ENCODE data around the gene KRT15.

Gene KRT15

DNA sequence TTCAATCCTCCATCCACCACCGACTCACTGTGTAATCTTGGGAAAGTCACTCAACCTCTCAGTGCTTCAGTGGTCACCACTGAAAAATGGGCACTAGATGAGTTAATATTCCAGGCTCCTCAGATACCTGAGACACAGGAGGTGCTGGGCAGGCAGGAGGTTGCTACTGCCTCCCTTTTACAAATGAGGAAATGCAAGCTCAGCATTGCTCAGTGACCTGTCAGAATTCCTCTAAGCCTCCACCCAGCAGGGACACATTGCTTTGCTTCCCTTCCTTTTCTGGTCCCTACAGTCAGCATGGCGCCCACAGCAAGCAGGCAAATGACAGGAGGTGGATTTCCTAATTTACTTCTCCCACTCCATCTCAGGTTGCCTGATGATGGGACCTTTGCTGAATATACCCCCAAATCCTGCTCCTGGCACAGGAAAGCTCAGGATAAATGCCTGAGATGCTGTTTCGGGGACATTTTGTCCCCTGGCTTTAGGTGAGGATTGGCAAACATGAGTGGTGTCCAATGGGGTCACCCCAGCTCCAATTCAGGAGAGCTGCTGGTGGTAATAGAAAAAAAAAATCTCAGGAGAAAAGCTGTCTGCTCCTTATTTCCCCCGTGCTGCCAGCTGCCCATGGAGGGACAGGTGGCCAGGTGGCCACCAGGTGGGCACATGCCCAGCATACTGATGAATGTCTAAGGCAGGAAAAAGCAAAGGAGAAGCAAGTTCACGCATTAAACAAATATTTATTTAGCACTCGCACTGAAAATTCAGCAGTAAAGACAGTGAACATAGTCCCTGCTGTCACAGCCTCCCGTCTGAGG, 8.2 kb downstream of the KRT15 start:
- TF ChIP-seq CTCF (IDR thresholded peaks at IDR 0.05; ENCODE audit: unreplicated experiment in 3 of 3) = no peak
- Mint-ChIP-seq H3K27ac (no peak overlapping the region), H3K4me3 (no peak overlapping the region), H3K9me3 (no peaks in the 10 kb centered on the region), H3K4me1 (no peaks in the 10 kb centered on the region), H3K27me3 (ENCODE audit: low read depth) (peaks cover 36% of the 10 kb centered on the region), H3K36me3 (ENCODE audit: low read depth) (no peaks in the 10 kb centered on the region)

DNA sequence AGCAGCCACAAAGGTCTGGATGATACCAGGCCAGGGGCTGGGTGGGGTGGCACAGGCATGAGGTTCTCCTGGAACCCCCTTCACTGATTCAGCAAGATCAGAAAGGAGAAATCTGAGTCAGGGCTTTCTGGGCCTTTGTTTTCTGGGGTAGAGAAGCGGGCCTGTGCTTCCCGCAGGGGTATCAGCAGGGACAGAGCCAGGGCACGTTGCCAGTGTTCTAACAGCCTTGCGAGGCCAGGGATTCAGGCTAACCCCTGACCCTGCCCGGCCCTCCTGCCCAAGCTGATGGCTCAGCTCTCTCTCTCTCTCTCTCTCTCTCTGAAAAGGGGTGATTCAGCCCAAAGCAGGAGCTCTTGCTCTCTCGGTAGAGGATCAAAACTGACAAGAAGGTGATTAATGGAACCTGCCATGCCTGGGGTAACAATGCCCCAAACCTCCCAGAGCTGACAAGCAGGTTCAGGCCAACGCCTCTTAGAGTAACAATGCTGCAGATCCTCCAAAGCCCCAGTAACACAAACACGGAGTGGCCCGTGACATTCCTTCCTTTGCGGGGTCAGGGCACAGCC, 11.3 kb downstream of the KRT15 start:
- H3K9me3 Mint-ChIP-seq = no peaks in the 10 kb centered on the region
- peaks cover 37% of the 10 kb centered on the region for H3K27me3 Mint-ChIP-seq (ENCODE audit: low read depth)
- no peak overlapping the region for H3K4me3 Mint-ChIP-seq
- no peak overlapping the region for H3K27ac Mint-ChIP-seq
- no peaks in the 10 kb centered on the region for H3K36me3 Mint-ChIP-seq (ENCODE audit: low read depth)
- H3K4me1 Mint-ChIP-seq = peaks cover 16% of the 10 kb centered on the region
- no peak for TF ChIP-seq CTCF (IDR thresholded peaks at IDR 0.05; ENCODE audit: unreplicated experiment in 3 of 3)

DNA sequence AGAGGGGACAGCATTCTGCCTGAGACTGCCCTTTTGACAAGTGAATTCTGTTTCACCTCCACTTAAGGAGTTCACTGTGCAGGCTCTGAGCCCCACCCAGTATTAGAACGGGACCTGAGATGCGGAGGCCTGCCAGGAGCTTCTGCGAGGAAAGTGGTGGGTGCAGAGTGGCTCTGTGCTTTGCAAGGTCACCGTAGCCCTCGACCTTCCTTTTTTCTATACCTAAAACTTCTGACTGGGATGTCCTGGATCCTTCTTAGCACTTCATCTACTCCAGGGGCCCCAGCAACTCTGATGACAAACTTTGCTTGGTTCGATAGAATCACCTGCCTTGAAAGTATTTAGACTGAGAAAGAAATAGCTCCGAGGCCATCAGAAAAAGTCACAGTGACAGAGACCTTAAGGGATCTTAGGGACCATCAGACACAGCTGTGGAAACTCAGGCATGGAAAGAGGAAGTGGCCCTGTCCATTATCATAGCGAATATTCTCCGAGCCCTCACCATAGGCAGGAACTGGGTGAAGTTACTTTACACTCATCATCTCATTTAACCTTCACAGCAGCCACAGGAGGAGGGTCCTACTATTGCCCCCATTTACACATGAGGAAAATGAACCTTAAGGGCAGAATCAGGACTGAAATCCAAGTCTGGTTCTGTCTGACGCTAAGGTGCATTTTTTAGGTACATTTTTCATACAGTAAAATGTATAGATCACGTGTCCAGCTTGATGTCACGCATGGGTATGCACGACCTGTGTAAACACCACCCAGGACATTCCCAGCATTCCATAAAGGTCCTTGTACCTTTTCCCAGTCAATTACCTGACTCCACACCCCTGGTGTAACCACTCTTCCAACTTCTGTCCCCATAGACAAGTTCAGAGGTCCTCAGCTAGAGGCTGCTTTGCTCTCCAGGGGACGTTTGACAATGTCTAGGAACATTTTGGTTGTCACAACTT, 12.6 kb downstream of the KRT15 start:
- peaks cover 40% of the 10 kb centered on the region for H3K27me3 Mint-ChIP-seq (ENCODE audit: low read depth)
- TF ChIP-seq CTCF (IDR thresholded peaks at IDR 0.05; ENCODE audit: unreplicated experiment in 3 of 3) = no peak
- H3K4me1 Mint-ChIP-seq = peaks cover 16% of the 10 kb centered on the region
- peak overlapping the region in 1 of 3 experiments; percentile 8 for H3K27ac Mint-ChIP-seq
- H3K36me3 Mint-ChIP-seq (ENCODE audit: low read depth) = no peaks in the 10 kb centered on the region
- H3K9me3 Mint-ChIP-seq = no peaks in the 10 kb centered on the region
- no peak overlapping the region for H3K4me3 Mint-ChIP-seq

- Mint-ChIP-seq H3K4me1 (peaks cover 22% of the 10 kb centered on the region), H3K4me3 (no peak within 1 kb of the TSS), H3K27me3 (ENCODE audit: low read depth) (peaks cover 40% of the 10 kb centered on the region), H3K9me3 (no peaks in the 10 kb centered on the region), H3K36me3 (ENCODE audit: low read depth) (no peaks in the 10 kb centered on the region), H3K27ac (peak within 1 kb of the TSS in 2 of 3 experiments; percentile 1 to 30)
- no peak for TF ChIP-seq CTCF (IDR thresholded peaks at IDR 0.05; ENCODE audit: unreplicated experiment in 3 of 3)
Observed at GRCh38 chr17:41505007-41505808, 13.5 kb downstream of the KRT15 start, which contains the start of gene KRT13. Gene KRT13 (minus strand): TSS chr17:41505612. CDS start chr17:41505550, 62 bp downstream.

DNA sequence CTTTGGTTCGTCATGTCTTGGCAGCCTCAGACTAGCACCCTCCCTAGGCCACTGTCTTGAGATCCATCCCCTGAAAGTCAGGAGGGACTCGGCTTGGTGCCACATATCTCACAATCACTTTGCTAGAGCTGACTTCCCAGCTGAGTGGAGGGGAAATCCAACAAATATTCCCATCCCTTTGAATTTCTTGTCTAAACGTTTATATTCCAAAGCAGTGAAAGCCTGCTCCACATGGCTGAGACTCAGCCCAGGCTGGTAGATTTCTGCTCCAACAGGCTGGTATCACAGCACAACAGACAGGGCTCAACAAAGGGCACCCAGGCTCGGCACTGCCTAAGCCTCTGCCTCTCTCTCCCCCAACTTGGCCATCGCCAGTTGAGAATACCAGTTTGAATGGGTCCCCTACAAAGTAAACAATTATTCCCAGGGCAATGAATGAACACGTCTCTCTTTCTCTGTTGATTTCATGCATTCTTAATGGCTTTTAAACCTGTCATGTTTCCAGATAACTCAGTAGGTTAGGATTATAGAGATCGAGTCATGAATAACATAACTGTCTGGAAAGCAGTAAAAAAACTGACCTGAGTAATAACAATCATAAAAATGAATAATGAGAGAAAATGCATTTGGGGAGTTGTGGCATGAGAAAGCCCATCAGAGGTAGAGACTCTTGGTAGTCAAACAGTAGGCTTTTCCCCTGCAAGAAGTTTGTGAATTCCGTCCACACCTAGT, 14.3 kb downstream of the KRT15 start:
- Mint-ChIP-seq H3K27ac (peak overlapping the region in 2 of 3 experiments; percentile 1 to 30), H3K36me3 (ENCODE audit: low read depth) (no peaks in the 10 kb centered on the region), H3K4me3 (no peak overlapping the region), H3K9me3 (no peaks in the 10 kb centered on the region), H3K4me1 (peaks cover 26% of the 10 kb centered on the region), H3K27me3 (ENCODE audit: low read depth) (peaks cover 38% of the 10 kb centered on the region)
- TF ChIP-seq CTCF (IDR thresholded peaks at IDR 0.05; ENCODE audit: unreplicated experiment in 3 of 3) = no peak
